Stimulated activated CD4-positive, alpha-beta T cell treated with anti-CD3 and anti-CD28 coated beads, Interleukin-2, amount 100 ng/mL, for 4 hours (primary cell): ENCODE measurements around the gene BEST4.
"Not testable (repeated sequence)": the region's sequence is repeated elsewhere in the genome, so short reads cannot be mapped to it uniquely, and the experiment has no call there.

Source experiments
- DNase-seq: peaks from one replicate; pipeline ENCODE4 v3.0.0-alpha.2; 2020; ENCODE audit warnings: low read depth

The BEST4 gene

GRCh38 chr1:44777969-44778635 lies 9.9 kb downstream of the BEST4 start:
- no peak for DNase-seq

GRCh38 chr1:44777547-44777946 lies 10.4 kb downstream of the BEST4 start:
- DNase-seq: no peak

- no peak for DNase-seq
Observed at GRCh38 chr1:44776730-44777068, 11.3 kb downstream of the BEST4 start.

GRCh38 chr1:44775930-44776729 lies 11.8 kb downstream of the BEST4 start:
- DNase-seq: peak; percentile 59

- DNase-seq: peak; percentile 87
Observed at GRCh38 chr1:44775078-44775929, 12.7 kb downstream of the BEST4 start, which contains the start of gene RPS8. Gene RPS8, plus strand, starts transcription at chr1:44775540. Its CDS starts 57 bp downstream, at chr1:44775597.

GRCh38 chr1:44766421-44766820 lies 21.5 kb downstream of the BEST4 start:
- DNase-seq: not testable (repeated sequence)

GRCh38 chr1:44760876-44761275 lies 27.1 kb downstream of the BEST4 start:
- no peak for DNase-seq

- no peak for DNase-seq
Observed at GRCh38 chr1:44759077-44759476, 28.9 kb downstream of the BEST4 start.

- no peak for DNase-seq
Observed at GRCh38 chr1:44757420-44757819, 30.6 kb downstream of the BEST4 start.

GRCh38 chr1:44747878-44748277 lies 40.1 kb downstream of the BEST4 start:
- DNase-seq: no peak

GRCh38 chr1:44743211-44743610 lies 44.8 kb downstream of the BEST4 start:
- no peak for DNase-seq

GRCh38 chr1:44740179-44740617 lies 47.8 kb downstream of the BEST4 start:
- DNase-seq: no peak

- peak; percentile 96 for DNase-seq
Observed at GRCh38 chr1:44739307-44740178, 48.4 kb downstream of the BEST4 start, which contains the start of gene KIF2C. Gene KIF2C, plus strand, starts transcription at chr1:44739837. Its CDS starts 96 bp downstream, at chr1:44739933.

- DNase-seq: not testable (repeated sequence)
Observed at GRCh38 chr1:44738953-44739306, 49.0 kb downstream of the BEST4 start.

- DNase-seq: no peak
Observed at GRCh38 chr1:44735992-44736391, 52.0 kb downstream of the BEST4 start.

GRCh38 chr1:44733784-44734183 lies 54.2 kb downstream of the BEST4 start:
- no peak for DNase-seq
